ENCODE measurements around the gene KRTAP2-3.

DNA sequence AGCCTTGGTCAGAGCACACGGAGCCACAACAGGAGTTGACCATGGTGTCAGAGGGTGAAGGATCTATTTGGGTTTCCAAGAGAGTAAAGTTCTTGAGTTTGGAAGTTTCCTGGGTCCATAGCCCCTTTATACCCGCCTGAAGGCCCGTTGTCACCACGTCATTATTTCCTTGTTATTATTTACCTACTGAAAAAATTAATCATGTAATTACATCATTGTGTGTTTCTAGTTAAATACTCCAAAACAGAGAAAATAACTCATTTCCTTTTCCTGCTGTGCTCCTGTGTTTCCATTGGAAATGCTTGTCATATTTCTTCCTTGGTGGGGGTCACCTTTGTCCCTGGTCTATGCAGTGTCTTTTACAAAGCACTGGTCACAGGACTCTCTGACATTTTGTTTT, 38.1 kb upstream of the KRTAP2-3 start, which contains the start of gene KRTAP4-8:
- TF ChIP-seq POLR2AphosphoS5 (IDR thresholded peaks at IDR 0.05; ENCODE audit: low read depth, low read length) (no peak), POLR2A (IDR thresholded peaks at IDR 0.05; ENCODE audit: low read depth, low read length) (no peak), SPI1 (IDR thresholded peaks at IDR 0.05; ENCODE audit: low read depth, low read length) (no peak), TAF1 (IDR thresholded peaks at IDR 0.05; ENCODE audit: low read depth, low read length) (no peak)

Measured in GM12891 (cell line).